IPS DF 6.9 (cell line): ENCODE data around the gene SIX5.
"Not testable (repeated sequence)": the region's sequence is repeated elsewhere in the genome, so short reads cannot be mapped to it uniquely, and the experiment has no call there.

ENCODE experiments used
- DNase-seq: peaks from one replicate; pipeline ENCODE4 v3.0.0-alpha.2; 2013; ENCODE audit warnings: low read depth, low spot score
- H3K27ac ChIP-seq: one replicate; pipeline ENCODE4 v1.5.1; 2013; ENCODE audit warnings: low read length, control low read depth
- H3K27me3 ChIP-seq: 2 replicates; pipeline ENCODE4 v1.6.1; 2013; ENCODE audit warnings: mild to moderate bottlenecking, low read length; ENCODE audit not compliant: control insufficient read depth, insufficient read depth
- H3K36me3 ChIP-seq: 2 replicates; pipeline ENCODE4 v1.6.1; 2013; ENCODE audit warnings: low read length; ENCODE audit not compliant: control insufficient read depth, insufficient read depth
- H3K4me1 ChIP-seq: 2 replicates; pipeline ENCODE4 v1.6.1; 2013; ENCODE audit warnings: low read length; ENCODE audit not compliant: control insufficient read depth, insufficient read depth
- H3K4me3 ChIP-seq: 2 replicates; pipeline ENCODE4 v1.5.1; 2013; ENCODE audit warnings: mild to moderate bottlenecking, low read length
- H3K9me3 ChIP-seq: 2 replicates; pipeline ENCODE4 v1.6.1; 2013; ENCODE audit warnings: low read length, inconsistent platforms; ENCODE audit not compliant: control insufficient read depth, insufficient read depth
- WGBS: extraction: QIAGEN DNeasy Blood & Tissue Kit; methylation state at CpG from one replicate; pipeline ENCODE4 v1.1.7; 2013; ENCODE audit warnings: mixed read lengths, missing lambda C conversion rate; ENCODE audit not compliant: insufficient read length, insufficient coverage; 5-methylcytosine and 5-hydroxymethylcytosine counted together

SIX5 gene

GRCh38 chr19:45733160-45733810 is 35.8 kb downstream of the SIX5 start, which contains the start of gene MEIOSIN:
TSS of gene MEIOSIN (plus strand) at chr19:45733439. CDS start at chr19:45735377, 1,938 bp downstream.
- WGBS = no CpG with 5 or more reads among the region's 59 CpGs
- H3K4me3 ChIP-seq = no peak within 1 kb of the TSS

GRCh38 chr19:45730368-45731288 is 38.4 kb downstream of the SIX5 start, which contains the start of gene FBXO46:
TSS of gene FBXO46 (minus strand) at chr19:45730896. CDS start at chr19:45713495, 17,401 bp downstream.
- DNase-seq = peak; percentile 98
- Histone ChIP-seq H3K36me3 (no peaks in the 10 kb centered on the region), H3K4me3 (peak within 1 kb of the TSS; percentile 68; the same call in 1 of the 2 replicates), H3K4me1 (no peaks in the 10 kb centered on the region; the same call in 1 of the 2 replicates), H3K9me3 (no peaks in the 10 kb centered on the region), H3K27ac (no peak within 1 kb of the TSS), H3K27me3 (no peaks in the 10 kb centered on the region)
- no CpG with 5 or more reads among the region's 48 CpGs for WGBS

More at GRCh38 chr19:45733160-45733810, 35.8 kb downstream of the SIX5 start, which contains the start of gene MEIOSIN:
- H3K27me3 ChIP-seq = no peaks in the 10 kb centered on the region
- H3K36me3 ChIP-seq = no peaks in the 10 kb centered on the region
- no peak for DNase-seq
- no peaks in the 10 kb centered on the region for H3K9me3 ChIP-seq
- no peak within 1 kb of the TSS for H3K27ac ChIP-seq
- H3K4me1 ChIP-seq = no peaks in the 10 kb centered on the region; the same call in 1 of the 2 replicates

GRCh38 chr19:45729800-45730290 is 39.2 kb downstream of the SIX5 start:
- DNase-seq = no peak
- Histone ChIP-seq H3K27ac (no peak overlapping the region), H3K36me3 (no peaks in the 10 kb centered on the region), H3K4me3 (peak overlapping the region; percentile 68; the same call in 1 of the 2 replicates), H3K4me1 (no peaks in the 10 kb centered on the region; the same call in 1 of the 2 replicates), H3K27me3 (no peaks in the 10 kb centered on the region), H3K9me3 (no peaks in the 10 kb centered on the region)
- no CpG with 5 or more reads among the region's 10 CpGs for WGBS

- H3K36me3 ChIP-seq, H3K4me1 ChIP-seq, DNase-seq, H3K9me3 ChIP-seq, H3K27ac ChIP-seq, H3K27me3 ChIP-seq, H3K4me3 ChIP-seq: not testable (repeated sequence)
- no CpG with 5 or more reads among the region's 18 CpGs for WGBS
Measured at GRCh38 chr19:45728683-45729082, 40.4 kb downstream of the SIX5 start.

- not testable (repeated sequence) for H3K4me1 ChIP-seq, H3K4me3 ChIP-seq, H3K9me3 ChIP-seq, DNase-seq, H3K27me3 ChIP-seq, H3K27ac ChIP-seq, H3K36me3 ChIP-seq
- WGBS = no CpG with 5 or more reads among the region's 11 CpGs
Measured at GRCh38 chr19:45720065-45720464, 49.0 kb downstream of the SIX5 start.

- Histone ChIP-seq H3K27me3 (no peaks in the 10 kb centered on the region), H3K9me3 (no peaks in the 10 kb centered on the region), H3K27ac (no peak overlapping the region), H3K4me1 (peaks cover 2% of the 10 kb centered on the region; the same call in 1 of the 2 replicates), H3K4me3 (peak overlapping the region; percentile 39; the same call in 1 of the 2 replicates), H3K36me3 (peaks cover 3% of the 10 kb centered on the region; the same call in 1 of the 2 replicates)
- WGBS = no CpG with 5 or more reads among the region's 12 CpGs
- no peak for DNase-seq
Measured at GRCh38 chr19:45717983-45718650, 50.9 kb downstream of the SIX5 start.

- Histone ChIP-seq H3K27ac (no peak overlapping the region), H3K4me3 (peak overlapping the region; percentile 72; the same call in 1 of the 2 replicates), H3K4me1 (peaks cover 2% of the 10 kb centered on the region; the same call in 1 of the 2 replicates), H3K27me3 (no peaks in the 10 kb centered on the region), H3K36me3 (peaks cover 5% of the 10 kb centered on the region), H3K9me3 (no peaks in the 10 kb centered on the region)
- no CpG with 5 or more reads among the region's 51 CpGs for WGBS
- peak; percentile 98 for DNase-seq
Measured at GRCh38 chr19:45717131-45717982, 51.7 kb downstream of the SIX5 start.

- 100% methylated on average over 3 of the region's 24 CpGs for WGBS
- DNase-seq = no peak
Measured at GRCh38 chr19:45716359-45717130, 52.5 kb downstream of the SIX5 start.

GRCh38 chr19:45715139-45715538 is 53.9 kb downstream of the SIX5 start:
- no peak for DNase-seq
- H3K4me1 ChIP-seq = peaks cover 2% of the 10 kb centered on the region; the same call in 1 of the 2 replicates
- no peak overlapping the region for H3K27ac ChIP-seq
- no peaks in the 10 kb centered on the region for H3K9me3 ChIP-seq
- H3K4me3 ChIP-seq = no peak overlapping the region
- no peaks in the 10 kb centered on the region for H3K27me3 ChIP-seq
- peaks cover 9% of the 10 kb centered on the region for H3K36me3 ChIP-seq
- no CpG with 5 or more reads among the region's 3 CpGs for WGBS

More at GRCh38 chr19:45716359-45717130, 52.5 kb downstream of the SIX5 start:
- Histone ChIP-seq H3K27ac (no peak overlapping the region), H3K36me3 (peaks cover 9% of the 10 kb centered on the region), H3K9me3 (no peaks in the 10 kb centered on the region), H3K4me1 (peaks cover 2% of the 10 kb centered on the region; the same call in 1 of the 2 replicates), H3K27me3 (no peaks in the 10 kb centered on the region), H3K4me3 (peak overlapping the region; percentile 72; the same call in 1 of the 2 replicates)
